ENCODE results near the gene EIF4E3.
A peak's percentile ranks its signal among the peaks of the same experiment; 100 is the strongest.

Gene EIF4E3

DNA sequence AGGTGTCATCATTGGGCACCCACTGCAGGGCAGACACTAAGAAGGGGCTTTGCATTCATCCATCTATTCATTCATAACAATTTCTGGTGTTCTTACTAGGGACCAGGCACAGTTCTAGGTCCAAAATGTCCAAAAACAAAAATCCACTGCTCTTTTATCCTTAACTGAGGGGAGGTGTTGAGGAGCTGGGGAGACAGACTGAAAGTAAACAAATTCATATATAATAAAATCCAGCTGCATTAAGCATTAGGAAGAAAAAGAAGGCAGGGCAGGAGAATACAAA is 1.1 kb downstream of the EIF4E3 start:
- TF ChIP-seq SPI1 (IDR thresholded peaks at IDR 0.05; ENCODE audit: borderline replicate concordance, low read depth) = no peak
- TF ChIP-seq, protein P1, sequence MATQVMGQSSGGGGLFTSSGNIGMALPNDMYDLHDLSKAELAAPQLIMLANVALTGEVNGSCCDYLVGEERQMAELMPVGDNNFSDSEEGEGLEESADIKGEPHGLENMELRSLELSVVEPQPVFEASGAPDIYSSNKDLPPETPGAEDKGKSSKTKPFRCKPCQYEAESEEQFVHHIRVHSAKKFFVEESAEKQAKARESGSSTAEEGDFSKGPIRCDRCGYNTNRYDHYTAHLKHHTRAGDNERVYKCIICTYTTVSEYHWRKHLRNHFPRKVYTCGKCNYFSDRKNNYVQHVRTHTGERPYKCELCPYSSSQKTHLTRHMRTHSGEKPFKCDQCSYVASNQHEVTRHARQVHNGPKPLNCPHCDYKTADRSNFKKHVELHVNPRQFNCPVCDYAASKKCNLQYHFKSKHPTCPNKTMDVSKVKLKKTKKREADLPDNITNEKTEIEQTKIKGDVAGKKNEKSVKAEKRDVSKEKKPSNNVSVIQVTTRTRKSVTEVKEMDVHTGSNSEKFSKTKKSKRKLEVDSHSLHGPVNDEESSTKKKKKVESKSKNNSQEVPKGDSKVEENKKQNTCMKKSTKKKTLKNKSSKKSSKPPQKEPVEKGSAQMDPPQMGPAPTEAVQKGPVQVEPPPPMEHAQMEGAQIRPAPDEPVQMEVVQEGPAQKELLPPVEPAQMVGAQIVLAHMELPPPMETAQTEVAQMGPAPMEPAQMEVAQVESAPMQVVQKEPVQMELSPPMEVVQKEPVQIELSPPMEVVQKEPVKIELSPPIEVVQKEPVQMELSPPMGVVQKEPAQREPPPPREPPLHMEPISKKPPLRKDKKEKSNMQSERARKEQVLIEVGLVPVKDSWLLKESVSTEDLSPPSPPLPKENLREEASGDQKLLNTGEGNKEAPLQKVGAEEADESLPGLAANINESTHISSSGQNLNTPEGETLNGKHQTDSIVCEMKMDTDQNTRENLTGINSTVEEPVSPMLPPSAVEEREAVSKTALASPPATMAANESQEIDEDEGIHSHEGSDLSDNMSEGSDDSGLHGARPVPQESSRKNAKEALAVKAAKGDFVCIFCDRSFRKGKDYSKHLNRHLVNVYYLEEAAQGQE (IDR thresholded peaks at IDR 0.05; ENCODE audit: insufficient replicate concordance, low read depth) = no peak
- TF ChIP-seq POLR2AphosphoS5 (IDR thresholded peaks at IDR 0.05; ENCODE audit: low read depth) = no peak
- no peak for TF ChIP-seq GABPA (IDR thresholded peaks at IDR 0.05; ENCODE audit: low read depth)
- TF ChIP-seq, protein P2, sequence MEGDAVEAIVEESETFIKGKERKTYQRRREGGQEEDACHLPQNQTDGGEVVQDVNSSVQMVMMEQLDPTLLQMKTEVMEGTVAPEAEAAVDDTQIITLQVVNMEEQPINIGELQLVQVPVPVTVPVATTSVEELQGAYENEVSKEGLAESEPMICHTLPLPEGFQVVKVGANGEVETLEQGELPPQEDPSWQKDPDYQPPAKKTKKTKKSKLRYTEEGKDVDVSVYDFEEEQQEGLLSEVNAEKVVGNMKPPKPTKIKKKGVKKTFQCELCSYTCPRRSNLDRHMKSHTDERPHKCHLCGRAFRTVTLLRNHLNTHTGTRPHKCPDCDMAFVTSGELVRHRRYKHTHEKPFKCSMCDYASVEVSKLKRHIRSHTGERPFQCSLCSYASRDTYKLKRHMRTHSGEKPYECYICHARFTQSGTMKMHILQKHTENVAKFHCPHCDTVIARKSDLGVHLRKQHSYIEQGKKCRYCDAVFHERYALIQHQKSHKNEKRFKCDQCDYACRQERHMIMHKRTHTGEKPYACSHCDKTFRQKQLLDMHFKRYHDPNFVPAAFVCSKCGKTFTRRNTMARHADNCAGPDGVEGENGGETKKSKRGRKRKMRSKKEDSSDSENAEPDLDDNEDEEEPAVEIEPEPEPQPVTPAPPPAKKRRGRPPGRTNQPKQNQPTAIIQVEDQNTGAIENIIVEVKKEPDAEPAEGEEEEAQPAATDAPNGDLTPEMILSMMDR (IDR thresholded peaks at IDR 0.05; ENCODE audit: insufficient read depth, low read length) = no peak
- Histone ChIP-seq H3K27me3 (ENCODE audit: insufficient read depth, poor library complexity, severe bottlenecking) (no peaks in the 10 kb centered on the region), H3K4me3 (replicated peaks; ENCODE audit: insufficient read depth, low read length) (peak overlapping the region; percentile 69), H3K27ac (replicated peaks) (no peak overlapping the region)
- DNase-seq (ENCODE audit: low read depth in 1 of 2, low spot score in 1 of 2) = no peak

- no peaks in the 10 kb centered on the region for H3K27me3 ChIP-seq (ENCODE audit: insufficient read depth, poor library complexity, severe bottlenecking)
- TF ChIP-seq, protein P2 (IDR thresholded peaks at IDR 0.05; ENCODE audit: insufficient read depth, low read length) = no peak
- no peak for TF ChIP-seq POLR2AphosphoS5 (IDR thresholded peaks at IDR 0.05; ENCODE audit: low read depth)
- TF ChIP-seq SPI1 (IDR thresholded peaks at IDR 0.05; ENCODE audit: borderline replicate concordance, low read depth) = no peak
- no peak for TF ChIP-seq GABPA (IDR thresholded peaks at IDR 0.05; ENCODE audit: low read depth)
- TF ChIP-seq, protein P1 (IDR thresholded peaks at IDR 0.05; ENCODE audit: insufficient replicate concordance, low read depth) = no peak
Observed at GRCh38 chr3:71723452-71724170, 1.6 kb downstream of the EIF4E3 start.

DNA sequence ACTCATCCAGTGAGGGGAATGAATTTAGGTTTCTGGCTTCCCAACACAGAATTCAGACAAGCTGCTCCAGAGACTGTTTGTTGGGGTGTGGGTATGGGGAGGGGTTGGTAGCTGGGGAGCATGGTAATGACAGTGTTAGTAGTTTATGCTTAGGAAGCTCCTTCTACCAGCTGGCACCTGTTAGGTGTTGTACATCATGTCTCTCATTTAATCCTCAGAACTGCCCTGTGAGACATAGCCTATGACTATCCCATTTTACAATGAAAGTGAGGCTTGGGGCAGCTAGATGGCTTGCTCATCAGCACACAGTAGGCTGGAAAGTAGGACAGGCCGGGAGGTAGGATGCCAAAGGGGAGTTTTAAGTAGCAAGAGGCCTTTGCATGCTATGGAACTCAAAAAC is 2.5 kb downstream of the EIF4E3 start:
- Histone ChIP-seq H3K4me3 (replicated peaks; ENCODE audit: insufficient read depth, low read length) (no peak overlapping the region), H3K27ac (replicated peaks) (no peak overlapping the region), H3K27me3 (ENCODE audit: insufficient read depth, poor library complexity, severe bottlenecking) (no peaks in the 10 kb centered on the region)
- DNase-seq (ENCODE audit: low read depth in 1 of 2, low spot score in 1 of 2) = no peak
- TF ChIP-seq GABPA (IDR thresholded peaks at IDR 0.05; ENCODE audit: low read depth) (no peak), POLR2AphosphoS5 (IDR thresholded peaks at IDR 0.05; ENCODE audit: low read depth) (no peak), SPI1 (IDR thresholded peaks at IDR 0.05; ENCODE audit: borderline replicate concordance, low read depth) (no peak)
- TF ChIP-seq, protein P1 (IDR thresholded peaks at IDR 0.05; ENCODE audit: insufficient replicate concordance, low read depth) = no peak
- TF ChIP-seq, protein P2 (IDR thresholded peaks at IDR 0.05; ENCODE audit: insufficient read depth, low read length) = no peak

More at GRCh38 chr3:71723452-71724170, 1.6 kb downstream of the EIF4E3 start:
- Histone ChIP-seq H3K27ac (replicated peaks) (no peak overlapping the region), H3K4me3 (replicated peaks; ENCODE audit: insufficient read depth, low read length) (no peak overlapping the region)
- DNase-seq (ENCODE audit: low read depth in 1 of 2, low spot score in 1 of 2) = no peak
